Hematopoietic multipotent progenitor cell treated with erythropoietin and hydrocortisone succinate and interleukin-3 and kit ligand, for 8 days (in vitro differentiated cells): ENCODE results near the gene CCDC102A.
"Not testable (repeated sequence)": the region's sequence is repeated elsewhere in the genome, so short reads cannot be mapped to it uniquely, and the experiment has no call there.

Experiments used
- DNase-seq: peaks from one replicate; pipeline ENCODE4 v3.0.0-alpha.2; 2015

CCDC102A gene

GRCh38 chr16:57536306-57537193 lies at the start of gene CCDC102A:
TSS of gene CCDC102A (minus strand) at chr16:57536571. CDS start at chr16:57529177, 7,394 bp downstream.
- peak; percentile 18 for DNase-seq

GRCh38 chr16:57585051-57585687 lies 48.8 kb upstream of the CCDC102A start:
- DNase-seq = no peak

- DNase-seq = no peak
Measured at GRCh38 chr16:57579361-57579665, 42.9 kb upstream of the CCDC102A start.

- no peak for DNase-seq
Measured at GRCh38 chr16:57578521-57579360, 42.4 kb upstream of the CCDC102A start.

- peak; percentile 7 for DNase-seq
Measured at GRCh38 chr16:57577691-57578224, 41.4 kb upstream of the CCDC102A start.

- DNase-seq = no peak
Measured at GRCh38 chr16:57577214-57577613, 40.8 kb upstream of the CCDC102A start.

- peak; percentile 72 for DNase-seq
Measured at GRCh38 chr16:57576429-57576870, 40.1 kb upstream of the CCDC102A start.

GRCh38 chr16:57575468-57576277 lies 39.3 kb upstream of the CCDC102A start:
- no peak for DNase-seq

GRCh38 chr16:57574646-57575467 lies 38.5 kb upstream of the CCDC102A start:
- no peak for DNase-seq

- DNase-seq = no peak
Measured at GRCh38 chr16:57574086-57574485, 37.7 kb upstream of the CCDC102A start.

- no peak for DNase-seq
Measured at GRCh38 chr16:57572978-57573728, 36.8 kb upstream of the CCDC102A start.

- DNase-seq = no peak
Measured at GRCh38 chr16:57571098-57571497, 34.7 kb upstream of the CCDC102A start.

GRCh38 chr16:57570301-57571070 lies 34.1 kb upstream of the CCDC102A start:
- DNase-seq = no peak

GRCh38 chr16:57569306-57569946 lies 33.1 kb upstream of the CCDC102A start:
- DNase-seq = no peak

GRCh38 chr16:57568772-57569171 lies 32.4 kb upstream of the CCDC102A start:
- not testable (repeated sequence) for DNase-seq

GRCh38 chr16:57568173-57568678 lies 31.9 kb upstream of the CCDC102A start:
- no peak for DNase-seq

GRCh38 chr16:57567691-57568090 lies 31.3 kb upstream of the CCDC102A start:
- no peak for DNase-seq

- no peak for DNase-seq
Measured at GRCh38 chr16:57566436-57566835, 30.1 kb upstream of the CCDC102A start.

GRCh38 chr16:57565461-57565860 lies 29.1 kb upstream of the CCDC102A start:
- no peak for DNase-seq
